ACC112 (cell line): ENCODE data around the gene TTC12.

ENCODE experiments used
- H2AFZ ChIP-seq: fragments of 200-600 bp; sonication (generic); one replicate; pipeline ENCODE4 v1.6.0; 2017; ENCODE audit warnings: antibody characterized with exemption, low read length; ENCODE audit not compliant: unreplicated experiment
- H3K27ac ChIP-seq: fragments of 200-600 bp; sonication (generic); 2 replicates; pipeline ENCODE4 v1.5.1; 2014; ENCODE audit warnings: low read depth, mild to moderate bottlenecking, antibody characterized with exemption, low read length, moderate library complexity
- H3K27me3 ChIP-seq: fragments of 200-600 bp; sonication (generic); 2 replicates; pipeline ENCODE4 v1.6.1; 2014; ENCODE audit warnings: mild to moderate bottlenecking, antibody characterized with exemption, low read length, moderate library complexity, mixed read lengths; ENCODE audit not compliant: insufficient read depth
- H3K36me3 ChIP-seq: fragments of 200-600 bp; sonication (generic); 2 replicates; pipeline ENCODE4 v1.6.1; 2016; ENCODE audit warnings: mild to moderate bottlenecking, antibody characterized with exemption, low read length, moderate library complexity, mixed read lengths; ENCODE audit not compliant: insufficient read depth
- H3K4me1 ChIP-seq: fragments of 200-600 bp; sonication (generic); one replicate; pipeline ENCODE4 v1.6.1; 2016; ENCODE audit warnings: low read length, mixed read lengths; ENCODE audit not compliant: insufficient read depth, unreplicated experiment, control insufficient read depth
- H3K4me3 ChIP-seq: fragments of 200-600 bp; sonication (generic); 2 replicates; pipeline ENCODE4 v1.5.1; 2014; ENCODE audit warnings: mild to moderate bottlenecking, low read depth, low read length
- H3K79me2 ChIP-seq: fragments of 200-600 bp; sonication (generic); one replicate; pipeline ENCODE4 v1.6.0; 2016; ENCODE audit warnings: low read length; ENCODE audit not compliant: control insufficient read depth, unreplicated experiment, insufficient read depth

Gene TTC12

GRCh38 chr11:113273720-113274119, 40.7 kb upstream of the TTC12 start:
- Histone ChIP-seq H3K36me3 (no peaks in the 10 kb centered on the region), H3K4me3 (no peak overlapping the region), H3K27me3 (no peaks in the 10 kb centered on the region), H3K79me2 (no peaks in the 10 kb centered on the region), H3K27ac (no peak overlapping the region), H2AFZ (no peak overlapping the region), H3K4me1 (no peaks in the 10 kb centered on the region)

GRCh38 chr11:113274713-113275582, 39.4 kb upstream of the TTC12 start:
- Histone ChIP-seq H3K27me3 (no peaks in the 10 kb centered on the region), H3K36me3 (no peaks in the 10 kb centered on the region), H3K27ac (no peak overlapping the region), H3K4me3 (no peak overlapping the region), H3K79me2 (no peaks in the 10 kb centered on the region), H2AFZ (no peak overlapping the region), H3K4me1 (no peaks in the 10 kb centered on the region)

DNA sequence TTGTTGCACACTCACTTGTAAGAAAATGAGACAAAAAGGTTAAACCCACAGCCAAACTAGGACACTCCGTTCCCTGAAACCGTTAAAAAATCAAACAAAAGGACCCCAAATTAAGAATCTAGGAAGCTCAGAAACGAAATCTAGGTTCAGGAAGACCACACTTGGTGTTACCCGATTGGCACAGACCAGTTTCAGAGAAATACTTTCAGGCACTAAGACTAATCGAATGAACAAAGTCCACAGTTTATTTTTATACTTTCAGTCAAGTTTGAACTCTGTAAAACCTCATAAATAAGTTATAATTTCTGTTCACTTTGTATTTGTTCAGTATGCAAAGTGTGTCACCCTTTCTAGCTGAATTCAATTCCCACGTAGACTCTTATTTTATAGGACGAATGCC, 38.8 kb upstream of the TTC12 start:
- Histone ChIP-seq H2AFZ (no peak overlapping the region), H3K27me3 (no peaks in the 10 kb centered on the region), H3K36me3 (no peaks in the 10 kb centered on the region), H3K79me2 (no peaks in the 10 kb centered on the region), H3K27ac (no peak overlapping the region), H3K4me1 (no peaks in the 10 kb centered on the region), H3K4me3 (no peak overlapping the region)

DNA sequence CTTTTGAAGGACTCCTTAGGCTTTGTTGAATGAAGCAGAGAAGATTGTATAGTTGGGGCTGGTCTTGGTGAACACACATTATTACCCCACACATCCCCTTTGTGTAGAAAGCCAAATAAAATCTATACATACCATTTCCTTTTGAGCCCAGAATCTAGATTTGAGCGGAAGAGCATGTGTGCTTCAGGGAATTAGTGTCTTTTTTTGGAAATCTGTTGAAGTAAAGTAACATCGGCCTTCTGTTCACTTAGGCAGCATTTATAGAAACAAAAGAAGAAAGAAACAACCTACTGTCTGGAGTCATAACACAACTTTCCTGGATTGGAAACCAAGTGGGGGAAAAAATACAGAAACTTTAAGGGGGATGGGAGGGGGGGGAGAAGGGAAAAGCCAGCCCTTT, 37.9 kb upstream of the TTC12 start:
- no peaks in the 10 kb centered on the region for H3K27me3 ChIP-seq
- H3K27ac ChIP-seq: no peak overlapping the region
- H2AFZ ChIP-seq: no peak overlapping the region
- no peaks in the 10 kb centered on the region for H3K79me2 ChIP-seq
- no peaks in the 10 kb centered on the region for H3K4me1 ChIP-seq
- no peak overlapping the region for H3K4me3 ChIP-seq
- no peaks in the 10 kb centered on the region for H3K36me3 ChIP-seq

GRCh38 chr11:113277907-113278306, 36.5 kb upstream of the TTC12 start:
- H3K4me3 ChIP-seq: no peak overlapping the region
- no peak overlapping the region for H3K27ac ChIP-seq
- no peaks in the 10 kb centered on the region for H3K36me3 ChIP-seq

GRCh38 chr11:113278481-113278880, 35.9 kb upstream of the TTC12 start:
- Histone ChIP-seq H3K27ac (no peak overlapping the region), H3K79me2 (no peaks in the 10 kb centered on the region), H3K4me3 (no peak overlapping the region), H3K36me3 (no peaks in the 10 kb centered on the region), H3K4me1 (no peaks in the 10 kb centered on the region), H2AFZ (no peak overlapping the region), H3K27me3 (no peaks in the 10 kb centered on the region)

More at GRCh38 chr11:113277907-113278306, 36.5 kb upstream of the TTC12 start:
- Histone ChIP-seq H3K27me3 (no peaks in the 10 kb centered on the region), H3K79me2 (no peaks in the 10 kb centered on the region), H2AFZ (no peak overlapping the region), H3K4me1 (no peaks in the 10 kb centered on the region)

- no peak overlapping the region for H2AFZ ChIP-seq
- no peaks in the 10 kb centered on the region for H3K27me3 ChIP-seq
- no peaks in the 10 kb centered on the region for H3K36me3 ChIP-seq
- H3K27ac ChIP-seq: no peak overlapping the region
- H3K4me1 ChIP-seq: no peaks in the 10 kb centered on the region
- no peaks in the 10 kb centered on the region for H3K79me2 ChIP-seq
- no peak overlapping the region for H3K4me3 ChIP-seq
Measured at GRCh38 chr11:113278925-113279324, 35.5 kb upstream of the TTC12 start.

- no peak overlapping the region for H3K4me3 ChIP-seq
- no peaks in the 10 kb centered on the region for H3K27me3 ChIP-seq
- no peaks in the 10 kb centered on the region for H3K4me1 ChIP-seq
- no peak overlapping the region for H3K27ac ChIP-seq
- no peak overlapping the region for H2AFZ ChIP-seq
- no peaks in the 10 kb centered on the region for H3K79me2 ChIP-seq
- H3K36me3 ChIP-seq: no peaks in the 10 kb centered on the region
Measured at GRCh38 chr11:113279591-113279990, 34.8 kb upstream of the TTC12 start.

DNA sequence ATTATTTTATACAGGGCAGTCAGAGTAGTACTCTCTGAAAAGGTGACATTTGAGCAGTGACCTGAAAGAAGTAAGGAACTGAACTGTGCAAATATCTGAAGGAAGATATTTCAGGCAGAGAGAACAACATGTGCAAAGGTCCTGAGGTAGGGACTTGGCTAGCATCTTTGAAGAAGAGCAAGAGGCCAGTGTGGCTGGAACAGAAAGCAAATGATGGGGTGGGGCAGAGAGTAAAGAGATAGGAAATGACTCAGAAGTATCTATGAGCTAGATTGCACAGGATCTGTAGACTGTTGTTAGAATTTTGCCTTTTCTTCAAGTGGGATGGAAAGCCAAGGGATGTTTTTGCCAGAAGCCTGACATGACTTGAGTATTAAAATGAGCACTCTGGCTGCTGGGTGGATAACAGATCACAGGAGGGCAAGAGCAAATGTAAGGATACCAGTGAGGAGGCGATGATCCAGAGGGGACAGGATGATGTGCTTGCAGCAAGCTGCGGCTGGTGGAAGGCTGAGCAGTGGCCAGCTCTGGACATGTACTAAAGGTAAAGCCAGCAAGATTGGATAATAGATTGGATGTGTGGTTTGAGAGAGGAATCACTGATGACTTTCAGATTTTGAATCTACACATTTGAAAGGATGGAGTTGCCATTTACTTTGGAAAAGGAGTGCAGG, 33.2 kb upstream of the TTC12 start:
- H3K4me3 ChIP-seq: no peak overlapping the region
- no peaks in the 10 kb centered on the region for H3K79me2 ChIP-seq
- no peaks in the 10 kb centered on the region for H3K27me3 ChIP-seq
- H2AFZ ChIP-seq: no peak overlapping the region
- H3K4me1 ChIP-seq: no peaks in the 10 kb centered on the region
- no peaks in the 10 kb centered on the region for H3K36me3 ChIP-seq
- H3K27ac ChIP-seq: no peak overlapping the region

DNA sequence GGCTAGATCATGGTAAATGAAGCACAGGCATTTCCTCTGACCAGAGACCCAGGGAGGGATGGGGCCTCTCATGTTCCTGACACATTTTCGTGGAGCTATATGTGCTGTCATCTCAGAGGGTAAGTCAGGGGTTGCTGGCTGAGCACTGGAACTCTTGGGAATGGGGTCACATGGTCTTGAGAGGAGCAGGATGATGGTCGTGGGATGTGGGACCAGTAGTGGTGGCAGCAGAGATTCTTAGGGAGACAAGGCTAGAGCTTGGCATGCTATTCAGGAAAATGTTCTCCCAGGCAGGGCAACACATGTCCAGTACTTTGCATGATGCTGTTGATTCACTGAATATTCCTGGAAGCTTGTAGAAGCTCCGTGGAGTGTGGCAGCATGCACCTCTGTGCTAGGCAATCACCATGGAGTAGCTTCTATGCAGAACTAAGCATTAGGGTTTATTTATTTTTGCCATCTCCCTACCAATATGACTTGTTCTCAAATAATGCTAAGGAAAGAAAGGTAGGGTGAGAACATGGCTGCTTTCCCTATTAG, 31.4 kb upstream of the TTC12 start:
- Histone ChIP-seq H3K36me3 (no peaks in the 10 kb centered on the region), H3K4me3 (no peak overlapping the region), H2AFZ (no peak overlapping the region), H3K27ac (no peak overlapping the region), H3K79me2 (no peaks in the 10 kb centered on the region), H3K27me3 (0 out of 2 replicates have a peak, but pooled peaks cover under 1% of the 10 kb centered on the region), H3K4me1 (no peaks in the 10 kb centered on the region)
